Stimulated activated naive CD8-positive, alpha-beta T cell treated with anti-CD3 and anti-CD28 coated beads, Interleukin-15, amount 100 ng/mL, for 72 hours (primary cell): ENCODE data around the gene ING1.
"Not testable (repeated sequence)": the region's sequence is repeated elsewhere in the genome, so short reads cannot be mapped to it uniquely, and the experiment has no call there.

Experiments
- ATAC-seq: fragments of 150-1000 bp; cut with Tn5 transposase; 2 replicates; pipeline ENCODE4 v1.10.0; 2021; ENCODE audit warnings: mild to moderate bottlenecking, moderate library complexity
- DNase-seq, 2 donors: peaks; one replicate each; pipeline ENCODE4 v3.0.0; 2021 to 2022
- H3K27ac Mint-ChIP-seq, 2 donors: one replicate each; pipeline ENCODE4 v1.8.0; 2022; ENCODE audit warnings: mild to moderate bottlenecking in 2 of 2, mixed read lengths in 2 of 2, moderate library complexity in 2 of 2
- H3K27me3 Mint-ChIP-seq: one replicate; pipeline ENCODE4 v1.8.0; 2022; ENCODE audit warnings: mixed read lengths
- H3K4me1 Mint-ChIP-seq: one replicate; pipeline ENCODE4 v1.8.0; 2022; ENCODE audit warnings: mild to moderate bottlenecking, mixed read lengths
- H3K4me3 Mint-ChIP-seq, 2 donors: one replicate each; pipeline ENCODE4 v1.8.0; 2022; ENCODE audit warnings: mild to moderate bottlenecking in 2 of 2, mixed read lengths in 2 of 2, moderate library complexity in 1 of 2
- H3K9me3 Mint-ChIP-seq, 2 donors: one replicate each; pipeline ENCODE4 v1.8.0; 2022; ENCODE audit warnings: mixed read lengths in 2 of 2

ING1 gene

GRCh38 chr13:110684388-110685056 lies 29.0 kb upstream of the ING1 start:
- DNase-seq (no peak), ATAC-seq (no peak)
- Mint-ChIP-seq H3K27me3 (no peaks in the 10 kb centered on the region), H3K27ac (no peak overlapping the region), H3K4me3 (no peak overlapping the region), H3K9me3 (no peaks in the 10 kb centered on the region), H3K4me1 (no peaks in the 10 kb centered on the region)

DNA sequence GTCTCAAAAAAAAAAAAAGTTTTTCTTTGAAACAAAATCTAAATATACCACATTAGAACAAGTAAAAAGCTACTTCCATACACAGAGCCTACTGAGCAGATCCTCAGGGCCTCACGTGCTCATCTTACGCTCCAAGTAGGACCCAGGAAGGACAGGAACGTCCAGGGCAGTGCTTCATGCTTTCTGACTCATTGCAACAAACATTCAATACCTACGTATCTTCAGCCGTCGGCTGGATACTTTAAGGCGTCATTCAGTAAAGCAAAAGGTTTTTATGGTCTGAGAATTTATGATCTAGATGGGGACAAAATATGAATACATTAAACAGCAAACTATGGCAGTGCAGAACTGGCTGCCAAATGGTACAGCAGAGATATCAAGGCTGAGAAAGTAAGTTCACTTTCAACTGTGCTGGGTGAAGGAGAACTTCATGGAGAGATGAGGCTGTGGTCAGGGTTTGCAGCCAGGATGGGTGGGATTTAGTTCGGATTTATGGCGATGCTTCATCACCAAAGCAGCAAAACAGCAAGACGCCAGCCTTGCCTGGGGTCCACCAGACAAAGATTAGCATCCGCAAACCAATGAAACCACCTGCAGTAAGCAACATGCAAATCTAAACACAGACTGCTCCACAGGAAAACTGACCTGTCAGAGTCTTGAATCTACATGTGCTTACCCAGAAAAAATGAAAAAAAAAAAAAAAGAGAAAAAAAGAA lies 28.0 kb upstream of the ING1 start:
- Mint-ChIP-seq H3K4me1 (peaks cover 2% of the 10 kb centered on the region), H3K9me3 (no peaks in the 10 kb centered on the region), H3K27me3 (no peaks in the 10 kb centered on the region), H3K27ac (no peak overlapping the region), H3K4me3 (no peak overlapping the region)
- ATAC-seq, result no peak
- DNase-seq, result no peak

GRCh38 chr13:110687736-110688135 lies 25.8 kb upstream of the ING1 start:
- Mint-ChIP-seq H3K27me3 (no peaks in the 10 kb centered on the region), H3K4me3 (no peak overlapping the region), H3K4me1 (peaks cover 6% of the 10 kb centered on the region), H3K27ac (no peak overlapping the region), H3K9me3 (no peaks in the 10 kb centered on the region)
- DNase-seq (no peak), ATAC-seq (no peak)

GRCh38 chr13:110689041-110689440 lies 24.5 kb upstream of the ING1 start:
- peaks cover 6% of the 10 kb centered on the region for H3K4me1 Mint-ChIP-seq
- H3K27me3 Mint-ChIP-seq, result no peaks in the 10 kb centered on the region
- no peak overlapping the region for H3K4me3 Mint-ChIP-seq
- H3K9me3 Mint-ChIP-seq, result no peaks in the 10 kb centered on the region
- H3K27ac Mint-ChIP-seq, result peak overlapping the region in 1 of 2 donors; percentile 42
- DNase-seq, result no peak
- ATAC-seq, result no peak

GRCh38 chr13:110689711-110690110 lies 23.8 kb upstream of the ING1 start:
- no peaks in the 10 kb centered on the region for H3K27me3 Mint-ChIP-seq
- H3K4me3 Mint-ChIP-seq, result no peak overlapping the region
- DNase-seq (no peak), ATAC-seq (no peak)
- no peaks in the 10 kb centered on the region for H3K9me3 Mint-ChIP-seq
- no peak overlapping the region for H3K27ac Mint-ChIP-seq
- H3K4me1 Mint-ChIP-seq, result peaks cover 6% of the 10 kb centered on the region

- Mint-ChIP-seq H3K27ac (no peak overlapping the region), H3K27me3 (no peaks in the 10 kb centered on the region), H3K4me1 (peaks cover 6% of the 10 kb centered on the region), H3K4me3 (no peak overlapping the region), H3K9me3 (no peaks in the 10 kb centered on the region)
- no peak for ATAC-seq
- no peak for DNase-seq
Observed at GRCh38 chr13:110690516-110690915, 23.0 kb upstream of the ING1 start.

DNA sequence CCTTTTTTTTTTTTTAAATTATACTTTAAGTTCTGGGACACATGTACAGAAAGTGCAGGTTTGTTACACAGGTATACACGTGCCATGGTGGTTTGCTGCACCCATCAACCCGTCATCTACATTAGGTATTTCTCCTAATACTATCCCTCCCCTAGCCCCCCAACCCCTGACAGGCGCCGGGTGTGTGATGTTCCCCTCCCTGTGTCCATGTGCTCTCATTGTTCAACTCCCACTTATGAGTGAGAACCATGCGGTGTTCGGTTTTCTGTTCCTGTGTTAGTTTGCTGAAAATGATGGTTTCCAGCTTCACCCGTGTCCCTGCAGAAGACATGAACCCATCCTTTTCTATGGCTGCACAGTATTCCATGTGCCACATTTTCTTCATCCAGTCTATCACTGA lies 17.7 kb upstream of the ING1 start:
- H3K27ac Mint-ChIP-seq, ATAC-seq, H3K9me3 Mint-ChIP-seq, DNase-seq, H3K4me3 Mint-ChIP-seq, H3K27me3 Mint-ChIP-seq: not testable (repeated sequence)
- peaks cover 27% of the 10 kb centered on the region for H3K4me1 Mint-ChIP-seq

GRCh38 chr13:110696776-110697175 lies 16.7 kb upstream of the ING1 start:
- peak overlapping the region in 1 of 2 donors; percentile 45 for H3K27ac Mint-ChIP-seq
- no peaks in the 10 kb centered on the region for H3K27me3 Mint-ChIP-seq
- DNase-seq (no peak), ATAC-seq (no peak)
- no peaks in the 10 kb centered on the region for H3K9me3 Mint-ChIP-seq
- no peak overlapping the region for H3K4me3 Mint-ChIP-seq
- H3K4me1 Mint-ChIP-seq, result peaks cover 33% of the 10 kb centered on the region

DNA sequence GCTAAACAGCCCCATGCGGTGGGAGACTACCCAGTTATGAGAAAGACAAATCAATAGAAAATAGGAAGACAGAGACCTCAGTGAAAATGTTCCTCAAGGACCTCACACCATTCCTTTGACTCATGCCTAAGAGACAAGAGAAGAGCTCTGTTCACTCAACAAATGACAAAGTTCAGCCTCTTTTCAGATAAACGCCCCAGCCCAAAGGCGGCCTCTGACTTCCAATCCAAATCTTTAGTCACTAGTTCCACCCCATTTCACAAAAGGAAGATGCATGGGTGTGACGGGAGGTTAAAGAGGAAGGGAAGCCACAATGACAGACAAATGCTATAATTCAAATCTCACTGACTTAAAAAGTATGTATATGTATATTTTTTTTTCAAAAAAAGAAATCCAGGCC lies 15.7 kb upstream of the ING1 start:
- H3K27me3 Mint-ChIP-seq, result no peaks in the 10 kb centered on the region
- DNase-seq, result no peak
- H3K9me3 Mint-ChIP-seq, result no peaks in the 10 kb centered on the region
- peaks cover 43% of the 10 kb centered on the region for H3K4me1 Mint-ChIP-seq
- H3K27ac Mint-ChIP-seq, result no peak overlapping the region
- no peak for ATAC-seq
- no peak overlapping the region for H3K4me3 Mint-ChIP-seq

- Mint-ChIP-seq H3K27ac (no peak overlapping the region), H3K4me1 (peaks cover 52% of the 10 kb centered on the region), H3K27me3 (no peaks in the 10 kb centered on the region), H3K9me3 (no peaks in the 10 kb centered on the region), H3K4me3 (no peak overlapping the region)
- ATAC-seq (no peak), DNase-seq (no peak)
Observed at GRCh38 chr13:110698689-110699088, 14.8 kb upstream of the ING1 start.

DNA sequence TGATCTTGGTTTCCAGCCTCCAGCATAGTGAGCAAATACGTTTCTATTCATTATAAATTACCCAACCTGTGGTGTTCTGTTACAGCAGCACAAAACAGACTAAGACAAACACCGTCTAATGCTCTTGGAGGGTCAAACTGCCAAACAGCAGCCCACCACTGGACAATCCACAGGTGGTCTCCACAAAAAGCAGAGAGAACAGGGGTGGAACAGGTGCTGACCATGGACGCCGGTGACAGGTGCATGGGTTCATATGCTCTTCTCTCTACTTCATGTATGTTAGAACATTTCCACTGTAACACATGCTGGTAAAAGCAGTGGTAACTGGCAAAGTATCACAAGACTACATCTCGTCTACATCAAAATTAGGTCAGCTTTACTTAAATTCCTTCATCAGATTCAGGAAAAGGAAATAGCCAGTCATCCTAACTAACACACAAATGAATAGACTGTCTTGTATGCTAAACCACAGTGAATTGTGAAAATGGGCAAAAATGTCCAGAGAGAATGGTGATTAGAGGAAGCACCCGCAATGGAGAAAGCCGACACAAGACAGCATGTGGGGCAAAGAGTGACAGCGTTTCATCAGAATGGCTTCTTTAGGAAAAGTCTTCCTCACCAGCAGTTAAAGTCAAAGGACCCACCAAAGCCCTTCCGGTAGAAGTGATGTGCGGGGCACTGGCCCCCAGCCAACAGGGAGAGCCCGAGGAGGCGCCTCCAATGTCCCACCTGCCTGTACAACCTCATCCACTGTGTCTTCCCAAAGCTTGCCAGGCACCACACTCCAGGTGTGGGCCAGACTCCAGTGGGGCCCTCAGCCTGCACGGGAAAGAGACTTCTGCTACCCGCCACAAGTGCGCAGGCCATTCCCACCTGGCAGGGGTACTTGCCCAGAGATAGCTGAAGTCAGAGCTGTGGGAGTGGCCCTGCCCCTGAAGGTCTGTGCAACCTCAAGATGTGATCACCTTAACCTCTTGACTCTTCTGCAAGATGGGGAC lies 14.1 kb upstream of the ING1 start:
- ATAC-seq (no peak), DNase-seq (no peak)
- H3K4me1 Mint-ChIP-seq, result peaks cover 53% of the 10 kb centered on the region
- no peak overlapping the region for H3K4me3 Mint-ChIP-seq
- no peaks in the 10 kb centered on the region for H3K27me3 Mint-ChIP-seq
- no peaks in the 10 kb centered on the region for H3K9me3 Mint-ChIP-seq
- H3K27ac Mint-ChIP-seq, result peak overlapping the region in 1 of 2 donors; percentile 42

- no peak overlapping the region for H3K4me3 Mint-ChIP-seq
- H3K9me3 Mint-ChIP-seq, result no peaks in the 10 kb centered on the region
- ATAC-seq (no peak), DNase-seq (no peak)
- H3K27me3 Mint-ChIP-seq, result no peaks in the 10 kb centered on the region
- no peak overlapping the region for H3K27ac Mint-ChIP-seq
- peaks cover 53% of the 10 kb centered on the region for H3K4me1 Mint-ChIP-seq
Observed at GRCh38 chr13:110700186-110700585, 13.3 kb upstream of the ING1 start.

DNA sequence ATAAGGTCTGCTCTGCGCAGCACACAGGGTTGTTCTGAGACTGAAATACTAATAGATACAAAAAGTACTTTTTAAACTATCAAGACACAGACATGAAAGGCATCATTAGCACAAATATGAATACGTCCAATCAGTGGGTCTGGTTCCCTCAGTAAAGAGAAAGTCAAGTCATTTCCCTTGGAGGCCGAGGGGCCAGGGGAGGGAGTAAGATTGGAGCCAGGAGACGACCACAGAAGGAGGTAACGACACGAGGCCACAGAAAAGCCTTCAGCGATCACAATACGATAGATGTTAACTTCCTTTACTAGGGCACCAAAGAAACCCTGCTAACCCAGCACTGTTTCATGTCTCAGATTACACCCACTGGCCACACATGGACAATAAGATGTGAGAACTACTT lies 12.9 kb upstream of the ING1 start:
- Mint-ChIP-seq H3K4me1 (peaks cover 53% of the 10 kb centered on the region), H3K9me3 (no peaks in the 10 kb centered on the region), H3K27me3 (no peaks in the 10 kb centered on the region), H3K27ac (no peak overlapping the region), H3K4me3 (no peak overlapping the region)
- DNase-seq (no peak), ATAC-seq (no peak)

GRCh38 chr13:110701061-110701460 lies 12.4 kb upstream of the ING1 start:
- not testable (repeated sequence) for H3K4me3 Mint-ChIP-seq, ATAC-seq

GRCh38 chr13:110702089-110702488 lies 11.4 kb upstream of the ING1 start:
- DNase-seq (no peak), ATAC-seq (no peak)
- peaks cover 56% of the 10 kb centered on the region for H3K4me1 Mint-ChIP-seq
- H3K9me3 Mint-ChIP-seq, result no peaks in the 10 kb centered on the region
- H3K27me3 Mint-ChIP-seq, result no peaks in the 10 kb centered on the region
- no peak overlapping the region for H3K4me3 Mint-ChIP-seq
- H3K27ac Mint-ChIP-seq, result peak overlapping the region in 1 of 2 donors; percentile 86

More at GRCh38 chr13:110701061-110701460, 12.4 kb upstream of the ING1 start:
- H3K4me1 Mint-ChIP-seq, result peaks cover 53% of the 10 kb centered on the region
- H3K27me3 Mint-ChIP-seq, DNase-seq, H3K27ac Mint-ChIP-seq, H3K9me3 Mint-ChIP-seq: not testable (repeated sequence)
